ENCODE measurements around the gene FOXF1. TPM values are rescaled to one million over a fixed set of nuclear protein-coding genes. Genes with fewer than 3 reads are reported as not detected.

Gene FOXF1
- total and polyA plus RNA-seq, 4 donors, result 0.66 to 1.7 (median 1.1) TPM

- 89% methylated on average over 17 of the region's 21 CpGs for WGBS (ENCODE audit: insufficient coverage)
- H3K4me3 ChIP-seq (ENCODE audit: low read depth, low read length), result no peak overlapping the region
- peaks cover 56% of the 10 kb centered on the region for H3K36me3 ChIP-seq (ENCODE audit: control insufficient read depth, insufficient read depth, low read length)
- H3K27me3 ChIP-seq (ENCODE audit: control insufficient read depth, insufficient read depth, low read length), result no peaks in the 10 kb centered on the region
- H3K9me3 ChIP-seq (ENCODE audit: control insufficient read depth, insufficient read depth, low read length), result no peaks in the 10 kb centered on the region
- H3K27ac ChIP-seq (ENCODE audit: low read depth, low read length), result no peak overlapping the region
- peaks cover 2% of the 10 kb centered on the region for H3K4me1 ChIP-seq (ENCODE audit: control insufficient read depth, insufficient read depth, low read length)
- DNase-seq (ENCODE audit: low read depth in 4 of 6, low spot score in 6 of 6), result no peak
These were observed 32.7 kb downstream of the FOXF1 start for GRCh38 chr16:86542756-86543750.

DNA sequence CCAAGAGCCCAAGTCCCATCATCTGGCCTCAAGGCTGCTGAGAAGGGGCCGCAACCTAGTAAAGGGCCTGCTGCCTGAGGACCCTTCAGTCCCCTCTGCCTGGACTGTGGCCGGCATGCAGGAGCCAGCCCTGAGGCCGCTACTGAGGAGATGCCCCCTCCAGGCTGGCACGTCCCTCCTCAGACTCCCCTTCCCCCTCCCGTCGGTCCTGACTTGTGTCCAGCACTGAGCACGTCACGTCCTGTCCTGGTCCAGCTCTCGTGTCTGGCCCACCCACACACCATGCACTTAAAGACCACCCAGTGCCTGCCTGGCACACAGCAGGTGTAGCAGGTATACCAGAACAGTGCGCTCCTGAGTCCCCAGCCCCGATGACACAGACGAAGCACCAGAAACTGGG, 35.2 kb downstream of the FOXF1 start:
- Histone ChIP-seq H3K9me3 (ENCODE audit: control insufficient read depth, insufficient read depth, low read length) (no peaks in the 10 kb centered on the region), H3K4me3 (ENCODE audit: low read depth, low read length) (no peak overlapping the region), H3K4me1 (ENCODE audit: control insufficient read depth, insufficient read depth, low read length) (no peaks in the 10 kb centered on the region), H3K36me3 (ENCODE audit: control insufficient read depth, insufficient read depth, low read length) (peaks cover 48% of the 10 kb centered on the region), H3K27ac (ENCODE audit: low read depth, low read length) (no peak overlapping the region), H3K27me3 (ENCODE audit: control insufficient read depth, insufficient read depth, low read length) (no peaks in the 10 kb centered on the region)
- WGBS (ENCODE audit: insufficient coverage), result 84% methylated on average over 12 of the region's 12 CpGs
- DNase-seq (ENCODE audit: low read depth in 4 of 6, low spot score in 6 of 6), result no peak

- H3K9me3 ChIP-seq (ENCODE audit: control insufficient read depth, insufficient read depth, low read length), result no peaks in the 10 kb centered on the region
- no peaks in the 10 kb centered on the region for H3K27me3 ChIP-seq (ENCODE audit: control insufficient read depth, insufficient read depth, low read length)
- peak in 1 of 6 donors; percentile 16 for DNase-seq (ENCODE audit: low read depth in 4 of 6, low spot score in 6 of 6)
- no peak overlapping the region for H3K27ac ChIP-seq (ENCODE audit: low read depth, low read length)
- H3K36me3 ChIP-seq (ENCODE audit: control insufficient read depth, insufficient read depth, low read length), result peaks cover 44% of the 10 kb centered on the region
- H3K4me3 ChIP-seq (ENCODE audit: low read depth, low read length), result no peak overlapping the region
- 87% methylated on average over 19 of the region's 19 CpGs for WGBS (ENCODE audit: insufficient coverage)
- no peaks in the 10 kb centered on the region for H3K4me1 ChIP-seq (ENCODE audit: control insufficient read depth, insufficient read depth, low read length)
These were observed 35.8 kb downstream of the FOXF1 start for GRCh38 chr16:86545954-86546637.

DNA sequence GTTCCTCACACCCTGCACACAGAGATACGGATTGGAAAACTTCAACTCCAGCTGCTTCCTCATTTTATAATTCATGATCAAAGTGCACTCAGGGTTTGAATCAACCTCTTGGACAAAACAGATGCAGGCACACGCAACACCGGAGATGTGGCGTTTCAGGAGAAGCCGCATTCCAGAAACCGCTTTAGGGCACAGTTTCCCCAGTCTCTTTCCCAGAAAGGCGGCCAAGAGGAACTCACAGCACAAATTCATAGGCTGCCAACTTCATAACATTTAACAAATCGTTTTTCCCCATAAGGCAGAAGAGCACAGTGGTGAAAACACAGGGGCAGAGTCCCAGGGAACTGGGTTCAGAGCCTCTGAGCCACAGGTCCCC, 36.3 kb downstream of the FOXF1 start:
- peak in 1 of 6 donors; percentile 21 for DNase-seq (ENCODE audit: low read depth in 4 of 6, low spot score in 6 of 6)
- no peaks in the 10 kb centered on the region for H3K27me3 ChIP-seq (ENCODE audit: control insufficient read depth, insufficient read depth, low read length)
- H3K4me1 ChIP-seq (ENCODE audit: control insufficient read depth, insufficient read depth, low read length), result no peaks in the 10 kb centered on the region
- no peak overlapping the region for H3K4me3 ChIP-seq (ENCODE audit: low read depth, low read length)
- H3K36me3 ChIP-seq (ENCODE audit: control insufficient read depth, insufficient read depth, low read length), result peaks cover 41% of the 10 kb centered on the region
- 88% methylated on average over 8 of the region's 8 CpGs for WGBS (ENCODE audit: insufficient coverage)
- no peaks in the 10 kb centered on the region for H3K9me3 ChIP-seq (ENCODE audit: control insufficient read depth, insufficient read depth, low read length)
- no peak overlapping the region for H3K27ac ChIP-seq (ENCODE audit: low read depth, low read length)

GRCh38 chr16:86547286-86547685, 37.0 kb downstream of the FOXF1 start:
- WGBS (ENCODE audit: insufficient coverage), result 92% methylated on average over 9 of the region's 11 CpGs
- no peak overlapping the region for H3K27ac ChIP-seq (ENCODE audit: low read depth, low read length)
- peaks cover 42% of the 10 kb centered on the region for H3K36me3 ChIP-seq (ENCODE audit: control insufficient read depth, insufficient read depth, low read length)
- H3K4me1 ChIP-seq (ENCODE audit: control insufficient read depth, insufficient read depth, low read length), result no peaks in the 10 kb centered on the region
- no peak for DNase-seq (ENCODE audit: low read depth in 4 of 6, low spot score in 6 of 6)
- no peaks in the 10 kb centered on the region for H3K27me3 ChIP-seq (ENCODE audit: control insufficient read depth, insufficient read depth, low read length)
- no peak overlapping the region for H3K4me3 ChIP-seq (ENCODE audit: low read depth, low read length)
- H3K9me3 ChIP-seq (ENCODE audit: control insufficient read depth, insufficient read depth, low read length), result no peaks in the 10 kb centered on the region

- H3K27me3 ChIP-seq (ENCODE audit: control insufficient read depth, insufficient read depth, low read length), result no peaks in the 10 kb centered on the region
- no peak overlapping the region for H3K27ac ChIP-seq (ENCODE audit: low read depth, low read length)
- no peak overlapping the region for H3K4me3 ChIP-seq (ENCODE audit: low read depth, low read length)
- no peaks in the 10 kb centered on the region for H3K9me3 ChIP-seq (ENCODE audit: control insufficient read depth, insufficient read depth, low read length)
- H3K36me3 ChIP-seq (ENCODE audit: control insufficient read depth, insufficient read depth, low read length), result peaks cover 40% of the 10 kb centered on the region
- peaks cover 11% of the 10 kb centered on the region for H3K4me1 ChIP-seq (ENCODE audit: control insufficient read depth, insufficient read depth, low read length)
- WGBS (ENCODE audit: insufficient coverage), result 81% methylated on average over 7 of the region's 8 CpGs
- no peak for DNase-seq (ENCODE audit: low read depth in 4 of 6, low spot score in 6 of 6)
These were observed 39.0 kb downstream of the FOXF1 start for GRCh38 chr16:86549076-86549892.

GRCh38 chr16:86549893-86550190, 39.5 kb downstream of the FOXF1 start:
- peaks cover 40% of the 10 kb centered on the region for H3K36me3 ChIP-seq (ENCODE audit: control insufficient read depth, insufficient read depth, low read length)
- no peaks in the 10 kb centered on the region for H3K9me3 ChIP-seq (ENCODE audit: control insufficient read depth, insufficient read depth, low read length)
- H3K27ac ChIP-seq (ENCODE audit: low read depth, low read length), result no peak overlapping the region
- H3K27me3 ChIP-seq (ENCODE audit: control insufficient read depth, insufficient read depth, low read length), result no peaks in the 10 kb centered on the region
- peaks cover 12% of the 10 kb centered on the region for H3K4me1 ChIP-seq (ENCODE audit: control insufficient read depth, insufficient read depth, low read length)
- H3K4me3 ChIP-seq (ENCODE audit: low read depth, low read length), result no peak overlapping the region
- over 99% methylated on average over 7 of the region's 7 CpGs for WGBS (ENCODE audit: insufficient coverage)
- no peak for DNase-seq (ENCODE audit: low read depth in 4 of 6, low spot score in 6 of 6)

GRCh38 chr16:86550281-86550680, 40.0 kb downstream of the FOXF1 start:
- peaks cover 39% of the 10 kb centered on the region for H3K36me3 ChIP-seq (ENCODE audit: control insufficient read depth, insufficient read depth, low read length)
- no peak overlapping the region for H3K4me3 ChIP-seq (ENCODE audit: low read depth, low read length)
- WGBS (ENCODE audit: insufficient coverage), result 92% methylated on average over 3 of the region's 5 CpGs
- H3K27me3 ChIP-seq (ENCODE audit: control insufficient read depth, insufficient read depth, low read length), result no peaks in the 10 kb centered on the region
- H3K9me3 ChIP-seq (ENCODE audit: control insufficient read depth, insufficient read depth, low read length), result no peaks in the 10 kb centered on the region
- H3K27ac ChIP-seq (ENCODE audit: low read depth, low read length), result no peak overlapping the region
- DNase-seq (ENCODE audit: low read depth in 4 of 6, low spot score in 6 of 6), result no peak
- peaks cover 14% of the 10 kb centered on the region for H3K4me1 ChIP-seq (ENCODE audit: control insufficient read depth, insufficient read depth, low read length)

DNA sequence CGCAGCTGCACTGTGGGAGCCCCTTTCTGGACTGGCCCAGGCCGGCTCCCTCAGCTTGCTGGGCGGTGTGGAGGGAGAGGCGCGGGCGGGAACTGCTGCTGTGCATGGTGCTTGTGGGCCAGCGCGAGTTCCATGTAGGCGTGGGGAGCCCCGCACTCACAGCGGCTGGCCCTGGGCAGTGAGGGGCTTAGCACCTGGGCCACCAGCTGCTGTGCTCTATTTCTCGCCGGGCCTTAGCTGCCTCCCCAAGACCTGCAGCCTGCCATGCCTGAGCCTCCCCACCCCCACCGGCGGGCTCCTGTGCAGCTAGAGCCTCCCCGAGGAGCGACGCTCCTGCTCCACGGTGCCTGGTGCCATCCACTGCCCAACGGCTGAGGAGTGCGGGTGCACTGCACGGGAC, 43.0 kb downstream of the FOXF1 start:
- Histone ChIP-seq H3K4me3 (ENCODE audit: low read depth, low read length) (no peak overlapping the region), H3K36me3 (ENCODE audit: control insufficient read depth, insufficient read depth, low read length) (peaks cover 25% of the 10 kb centered on the region), H3K9me3 (ENCODE audit: control insufficient read depth, insufficient read depth, low read length) (no peaks in the 10 kb centered on the region), H3K4me1 (ENCODE audit: control insufficient read depth, insufficient read depth, low read length) (peaks cover 25% of the 10 kb centered on the region), H3K27me3 (ENCODE audit: control insufficient read depth, insufficient read depth, low read length) (no peaks in the 10 kb centered on the region), H3K27ac (ENCODE audit: low read depth, low read length) (no peak overlapping the region)
- no peak for DNase-seq (ENCODE audit: low read depth in 4 of 6, low spot score in 6 of 6)
- 96% methylated on average over 19 of the region's 22 CpGs for WGBS (ENCODE audit: insufficient coverage)

All from spinal cord (tissue), 10 donors.